HepG2 (cell line): Measurements from ENCODE around the gene SBNO2. TPM values are rescaled to one million over a fixed set of nuclear protein-coding genes. Genes with fewer than 3 reads are reported as not detected.
A peak's percentile ranks its signal among the peaks of the same experiment; 100 is the strongest.

Source experiments
- CCDC6 ChIP-seq: sonication (generic); formaldehyde crosslinking; IDR thresholded peaks from 2 replicates; pipeline ENCODE4 v1.8.1; 2022; ENCODE audit warnings: mild to moderate bottlenecking, missing genetic modification reagents, moderate library complexity
- FOXA1 ChIP-seq, 2 experiments: fragments of 450-650 bp in 1 of 2; sonication (generic) in 1 of 2; formaldehyde crosslinking in 1 of 2; IDR thresholded peaks; 2 replicates each; pipeline versions ENCODE4 v1.4.0 to v1.6.1; 2016 to 2020; ENCODE audit warnings: missing genetic modification reagents in 1 of 2
- NKX3-1 ChIP-seq: sonication (generic); formaldehyde crosslinking; IDR thresholded peaks from 2 replicates; pipeline ENCODE4 v1.5.0; 2020; ENCODE audit warnings: missing genetic modification reagents
- TSC22D2 ChIP-seq: sonication (generic); formaldehyde crosslinking; IDR thresholded peaks from 2 replicates; pipeline ENCODE4 v1.5.1; 2020; ENCODE audit warnings: missing genetic modification reagents, mild to moderate bottlenecking, borderline replicate concordance
- YEATS4 ChIP-seq: sonication (generic); formaldehyde crosslinking; IDR thresholded peaks from 2 replicates; pipeline ENCODE4 v1.4.0; 2020; ENCODE audit warnings: missing genetic modification reagents, borderline replicate concordance
- ZBTB39 ChIP-seq: sonication (generic); formaldehyde crosslinking; IDR thresholded peaks from 2 replicates; pipeline ENCODE4 v1.5.0; 2020; ENCODE audit warnings: missing genetic modification reagents
- ZFP90 ChIP-seq: sonication (generic); formaldehyde crosslinking; IDR thresholded peaks from 2 replicates; pipeline ENCODE4 v1.8.0; 2022; ENCODE audit warnings: missing genetic modification reagents, mild to moderate bottlenecking, inconsistent platforms, borderline replicate concordance
- ZKSCAN5 ChIP-seq: sonication (generic); formaldehyde crosslinking; IDR thresholded peaks from 2 replicates; pipeline ENCODE4 v1.5.1; 2020; ENCODE audit warnings: mild to moderate bottlenecking, missing genetic modification reagents
- ZNF530 ChIP-seq: sonication (generic); formaldehyde crosslinking; IDR thresholded peaks from 2 replicates; pipeline ENCODE4 v1.5.0; 2020; ENCODE audit warnings: low read depth, mild to moderate bottlenecking, missing genetic modification reagents
- polyA plus RNA-seq, 8 experiments: library from polyadenylated mRNA; depleted of rRNA in 3 of 8; stranded (reverse) in 7 of 8; unstranded in 1 of 8; fragments of >200 nt; fragmentation: Illumina TruSeq in 4 of 8; extraction: Trizol in 4 of 8; gene quantifications; 2 replicates each; pipeline versions ENCODE4 v1.2.1 to v1.2.3, GENCODE V29; 2011 to 2016; ENCODE audit warnings: low read depth in 4 of 8, missing spikeins in 1 of 8, mixed read lengths in 1 of 8; ENCODE audit not compliant: insufficient read depth in 1 of 8
- total RNA-seq, 5 experiments: library from RNA; depleted of rRNA; stranded (reverse); fragments of >200 nt; fragmentation: Illumina TruSeq; extraction: Trizol; gene quantifications; 2 replicates each; pipeline ENCODE4 v1.2.3, GENCODE V29; 2016; ENCODE audit warnings: low read depth in 1 of 5
- TF ChIP-seq, protein P1 (sequence below): sonication (generic); formaldehyde crosslinking; IDR thresholded peaks from 2 replicates; pipeline ENCODE4 v1.4.0; 2020; ENCODE audit warnings: missing genetic modification reagents, borderline replicate concordance
- TF ChIP-seq, protein P2 (sequence below): sonication (generic); formaldehyde crosslinking; IDR thresholded peaks from 2 replicates; pipeline ENCODE4 v1.8.1; 2022; ENCODE audit warnings: mild to moderate bottlenecking, missing genetic modification reagents
- TF ChIP-seq, protein P3 (sequence below): sonication (generic); formaldehyde crosslinking; IDR thresholded peaks from 2 replicates; pipeline ENCODE4 v1.4.0; 2020; ENCODE audit warnings: mild to moderate bottlenecking, missing genetic modification reagents
- TF ChIP-seq, protein P4 (sequence below): IDR thresholded peaks from 2 replicates; pipeline ENCODE4 v1.6.1; 2016
- TF ChIP-seq, protein P5 (sequence below): sonication (generic); IDR thresholded peaks from 2 replicates; pipeline ENCODE4 v1.6.1; 2016; ENCODE audit warnings: low read depth, borderline replicate concordance

Gene SBNO2
- total and polyA plus RNA-seq, 2 of the 13 experiments (the other 11 are each of a cell fraction or from before 2014, with no cell fraction given) = 8.6 to 10.4 TPM

DNA sequence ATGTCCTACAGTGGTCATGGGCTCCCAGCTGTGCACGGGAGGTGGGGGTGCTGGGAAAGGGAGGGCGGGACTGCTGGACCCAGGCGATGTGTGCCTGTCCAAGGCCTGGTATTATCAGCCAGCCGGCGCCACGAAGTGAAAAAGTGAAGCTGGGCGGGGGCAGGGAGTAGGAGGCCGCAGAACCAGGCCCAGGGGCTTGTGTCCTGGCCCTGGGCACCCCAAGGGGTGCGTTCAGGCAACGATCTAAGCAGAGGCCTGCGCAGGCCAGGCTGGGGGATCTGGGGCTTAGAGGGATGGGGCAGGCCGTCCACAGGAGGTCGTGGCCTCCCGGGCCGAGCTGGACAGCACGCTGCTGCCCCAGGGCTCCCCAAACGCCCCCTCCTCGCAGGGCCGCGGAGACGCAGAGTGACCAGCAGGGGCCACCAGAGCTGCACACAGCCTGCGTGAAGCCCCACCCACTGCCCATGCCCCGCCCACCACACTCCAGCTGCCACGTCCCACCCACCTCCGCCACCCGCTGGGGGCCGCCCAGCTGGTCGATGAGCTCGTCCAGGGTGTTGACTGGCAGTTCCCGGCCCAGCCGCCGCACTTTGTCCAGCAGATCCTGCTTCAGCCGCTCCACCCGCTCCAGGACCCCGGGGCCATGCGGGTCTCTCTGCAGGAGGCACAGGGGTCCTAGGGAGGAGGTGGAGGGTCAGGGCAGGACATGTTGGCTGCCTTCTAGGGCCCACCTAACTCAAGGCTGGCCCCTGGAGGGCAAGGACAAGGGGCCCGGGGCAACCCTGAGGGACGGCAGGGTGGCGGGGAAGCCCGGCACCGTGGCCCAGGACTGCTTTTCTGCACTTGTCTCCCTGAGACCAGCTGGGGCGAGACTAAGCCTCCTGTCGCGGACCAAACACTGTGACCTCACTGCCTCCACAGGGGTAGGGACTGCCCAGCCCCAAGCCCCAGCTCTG lies 60.8 kb downstream of the SBNO2 start (continued):
- TF ChIP-seq TSC22D2 (CRISPR knock-in tag) = no peak
- TF ChIP-seq FOXA1 (IDR thresholded peaks at IDR 0.05) = no peak
- TF ChIP-seq FOXA1 (CRISPR knock-in tag; IDR thresholded peaks at IDR 0.05) = peak; percentile 74
- TF ChIP-seq NKX3-1 (CRISPR knock-in tag) = no peak
- peak; percentile 84; the same call in 1 of the 2 replicates for TF ChIP-seq YEATS4 (CRISPR knock-in tag)
- TF ChIP-seq, protein P1, sequence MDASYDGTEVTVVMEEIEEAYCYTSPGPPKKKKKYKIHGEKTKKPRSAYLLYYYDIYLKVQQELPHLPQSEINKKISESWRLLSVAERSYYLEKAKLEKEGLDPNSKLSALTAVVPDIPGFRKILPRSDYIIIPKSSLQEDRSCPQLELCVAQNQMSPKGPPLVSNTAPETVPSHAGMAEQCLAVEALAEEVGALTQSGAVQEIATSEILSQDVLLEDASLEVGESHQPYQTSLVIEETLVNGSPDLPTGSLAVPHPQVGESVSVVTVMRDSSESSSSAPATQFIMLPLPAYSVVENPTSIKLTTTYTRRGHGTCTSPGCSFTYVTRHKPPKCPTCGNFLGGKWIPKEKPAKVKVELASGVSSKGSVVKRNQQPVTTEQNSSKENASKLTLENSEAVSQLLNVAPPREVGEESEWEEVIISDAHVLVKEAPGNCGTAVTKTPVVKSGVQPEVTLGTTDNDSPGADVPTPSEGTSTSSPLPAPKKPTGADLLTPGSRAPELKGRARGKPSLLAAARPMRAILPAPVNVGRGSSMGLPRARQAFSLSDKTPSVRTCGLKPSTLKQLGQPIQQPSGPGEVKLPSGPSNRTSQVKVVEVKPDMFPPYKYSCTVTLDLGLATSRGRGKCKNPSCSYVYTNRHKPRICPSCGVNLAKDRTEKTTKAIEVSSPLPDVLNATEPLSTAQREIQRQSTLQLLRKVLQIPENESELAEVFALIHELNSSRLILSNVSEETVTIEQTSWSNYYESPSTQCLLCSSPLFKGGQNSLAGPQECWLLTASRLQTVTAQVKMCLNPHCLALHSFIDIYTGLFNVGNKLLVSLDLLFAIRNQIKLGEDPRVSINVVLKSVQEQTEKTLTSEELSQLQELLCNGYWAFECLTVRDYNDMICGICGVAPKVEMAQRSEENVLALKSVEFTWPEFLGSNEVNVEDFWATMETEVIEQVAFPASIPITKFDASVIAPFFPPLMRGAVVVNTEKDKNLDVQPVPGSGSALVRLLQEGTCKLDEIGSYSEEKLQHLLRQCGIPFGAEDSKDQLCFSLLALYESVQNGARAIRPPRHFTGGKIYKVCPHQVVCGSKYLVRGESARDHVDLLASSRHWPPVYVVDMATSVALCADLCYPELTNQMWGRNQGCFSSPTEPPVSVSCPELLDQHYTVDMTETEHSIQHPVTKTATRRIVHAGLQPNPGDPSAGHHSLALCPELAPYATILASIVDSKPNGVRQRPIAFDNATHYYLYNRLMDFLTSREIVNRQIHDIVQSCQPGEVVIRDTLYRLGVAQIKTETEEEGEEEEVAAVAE (CRISPR knock-in tag) = 0 out of 2 replicates have a peak, but pooled peaks have one; percentile 38
- TF ChIP-seq ZBTB39 = peak; percentile 71; the same call in 1 of the 2 replicates
- TF ChIP-seq, protein P2, sequence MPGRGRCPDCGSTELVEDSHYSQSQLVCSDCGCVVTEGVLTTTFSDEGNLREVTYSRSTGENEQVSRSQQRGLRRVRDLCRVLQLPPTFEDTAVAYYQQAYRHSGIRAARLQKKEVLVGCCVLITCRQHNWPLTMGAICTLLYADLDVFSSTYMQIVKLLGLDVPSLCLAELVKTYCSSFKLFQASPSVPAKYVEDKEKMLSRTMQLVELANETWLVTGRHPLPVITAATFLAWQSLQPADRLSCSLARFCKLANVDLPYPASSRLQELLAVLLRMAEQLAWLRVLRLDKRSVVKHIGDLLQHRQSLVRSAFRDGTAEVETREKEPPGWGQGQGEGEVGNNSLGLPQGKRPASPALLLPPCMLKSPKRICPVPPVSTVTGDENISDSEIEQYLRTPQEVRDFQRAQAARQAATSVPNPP (CRISPR knock-in tag) = no peak
- no peak for TF ChIP-seq ZFP90 (CRISPR knock-in tag)
- no peak for TF ChIP-seq ZNF530 (CRISPR knock-in tag)
- no peak for TF ChIP-seq ZKSCAN5
- TF ChIP-seq, protein P3, sequence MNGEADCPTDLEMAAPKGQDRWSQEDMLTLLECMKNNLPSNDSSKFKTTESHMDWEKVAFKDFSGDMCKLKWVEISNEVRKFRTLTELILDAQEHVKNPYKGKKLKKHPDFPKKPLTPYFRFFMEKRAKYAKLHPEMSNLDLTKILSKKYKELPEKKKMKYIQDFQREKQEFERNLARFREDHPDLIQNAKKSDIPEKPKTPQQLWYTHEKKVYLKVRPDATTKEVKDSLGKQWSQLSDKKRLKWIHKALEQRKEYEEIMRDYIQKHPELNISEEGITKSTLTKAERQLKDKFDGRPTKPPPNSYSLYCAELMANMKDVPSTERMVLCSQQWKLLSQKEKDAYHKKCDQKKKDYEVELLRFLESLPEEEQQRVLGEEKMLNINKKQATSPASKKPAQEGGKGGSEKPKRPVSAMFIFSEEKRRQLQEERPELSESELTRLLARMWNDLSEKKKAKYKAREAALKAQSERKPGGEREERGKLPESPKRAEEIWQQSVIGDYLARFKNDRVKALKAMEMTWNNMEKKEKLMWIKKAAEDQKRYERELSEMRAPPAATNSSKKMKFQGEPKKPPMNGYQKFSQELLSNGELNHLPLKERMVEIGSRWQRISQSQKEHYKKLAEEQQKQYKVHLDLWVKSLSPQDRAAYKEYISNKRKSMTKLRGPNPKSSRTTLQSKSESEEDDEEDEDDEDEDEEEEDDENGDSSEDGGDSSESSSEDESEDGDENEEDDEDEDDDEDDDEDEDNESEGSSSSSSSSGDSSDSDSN = peak; percentile 91
- TF ChIP-seq CCDC6 (CRISPR knock-in tag) = no peak
- TF ChIP-seq, protein P4, sequence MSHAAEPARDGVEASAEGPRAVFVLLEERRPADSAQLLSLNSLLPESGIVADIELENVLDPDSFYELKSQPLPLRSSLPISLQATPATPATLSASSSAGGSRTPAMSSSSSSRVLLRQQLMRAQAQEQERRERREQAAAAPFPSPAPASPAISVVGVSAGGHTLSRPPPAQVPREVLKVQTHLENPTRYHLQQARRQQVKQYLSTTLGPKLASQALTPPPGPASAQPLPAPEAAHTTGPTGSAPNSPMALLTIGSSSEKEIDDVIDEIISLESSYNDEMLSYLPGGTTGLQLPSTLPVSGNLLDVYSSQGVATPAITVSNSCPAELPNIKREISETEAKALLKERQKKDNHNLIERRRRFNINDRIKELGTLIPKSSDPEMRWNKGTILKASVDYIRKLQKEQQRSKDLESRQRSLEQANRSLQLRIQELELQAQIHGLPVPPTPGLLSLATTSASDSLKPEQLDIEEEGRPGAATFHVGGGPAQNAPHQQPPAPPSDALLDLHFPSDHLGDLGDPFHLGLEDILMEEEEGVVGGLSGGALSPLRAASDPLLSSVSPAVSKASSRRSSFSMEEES (CRISPR knock-in tag) = peak; percentile 66
- TF ChIP-seq, protein P5, sequence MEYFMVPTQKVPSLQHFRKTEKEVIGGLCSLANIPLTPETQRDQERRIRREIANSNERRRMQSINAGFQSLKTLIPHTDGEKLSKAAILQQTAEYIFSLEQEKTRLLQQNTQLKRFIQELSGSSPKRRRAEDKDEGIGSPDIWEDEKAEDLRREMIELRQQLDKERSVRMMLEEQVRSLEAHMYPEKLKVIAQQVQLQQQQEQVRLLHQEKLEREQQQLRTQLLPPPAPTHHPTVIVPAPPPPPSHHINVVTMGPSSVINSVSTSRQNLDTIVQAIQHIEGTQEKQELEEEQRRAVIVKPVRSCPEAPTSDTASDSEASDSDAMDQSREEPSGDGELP = peak; percentile 99
